GM19324 (cell line): ENCODE results near the gene IGSF6.
"Not testable (repeated sequence)": the region's sequence is repeated elsewhere in the genome, so short reads cannot be mapped to it uniquely, and the experiment has no call there.

ENCODE experiments used
- ATAC-seq: cut with Tn5 transposase; IDR thresholded peaks from one replicate; pipeline ENCODE4 v1.9.1; 2021; ENCODE audit warnings: mild to moderate bottlenecking, moderate library complexity; ENCODE audit not compliant: unreplicated experiment, low FRiP score

The IGSF6 gene

GRCh38 chr16:21652453-21652852 lies at the start of gene IGSF6:
Gene IGSF6, minus strand, starts transcription at chr16:21652608. Its CDS starts 10 bp downstream, at chr16:21652598.
- ATAC-seq, result no peak

- no peak for ATAC-seq
Observed at GRCh38 chr16:21701271-21701670, 48.9 kb upstream of the IGSF6 start.

- no peak for ATAC-seq
Observed at GRCh38 chr16:21698169-21699032, 46.0 kb upstream of the IGSF6 start.

- ATAC-seq, result no peak
Observed at GRCh38 chr16:21697032-21697431, 44.6 kb upstream of the IGSF6 start.

- ATAC-seq, result no peak
Observed at GRCh38 chr16:21694609-21695008, 42.2 kb upstream of the IGSF6 start.

- ATAC-seq, result not testable (repeated sequence)
Observed at GRCh38 chr16:21690967-21691366, 38.6 kb upstream of the IGSF6 start.

GRCh38 chr16:21689107-21689506 lies 36.7 kb upstream of the IGSF6 start:
- ATAC-seq, result no peak

- no peak for ATAC-seq
Observed at GRCh38 chr16:21685034-21685455, 32.6 kb upstream of the IGSF6 start.

GRCh38 chr16:21684199-21684598 lies 31.8 kb upstream of the IGSF6 start:
- no peak for ATAC-seq

- ATAC-seq, result no peak
Observed at GRCh38 chr16:21683184-21683583, 30.8 kb upstream of the IGSF6 start.

- ATAC-seq, result not testable (repeated sequence)
Observed at GRCh38 chr16:21680714-21681113, 28.3 kb upstream of the IGSF6 start.

- ATAC-seq, result not testable (repeated sequence)
Observed at GRCh38 chr16:21674456-21674855, 22.0 kb upstream of the IGSF6 start.

GRCh38 chr16:21673469-21673868 lies 21.1 kb upstream of the IGSF6 start:
- ATAC-seq, result no peak

- ATAC-seq, result no peak
Observed at GRCh38 chr16:21667575-21667974, 15.2 kb upstream of the IGSF6 start.

- ATAC-seq, result no peak
Observed at GRCh38 chr16:21666772-21667171, 14.4 kb upstream of the IGSF6 start.

- no peak for ATAC-seq
Observed at GRCh38 chr16:21664801-21665492, 12.5 kb upstream of the IGSF6 start.

GRCh38 chr16:21663889-21664647 lies 11.7 kb upstream of the IGSF6 start, which contains the start of gene OTOA:
Gene OTOA, plus strand, starts transcription at chr16:21663968. Its CDS starts 14,547 bp downstream, at chr16:21678515.
- ATAC-seq, result no peak

- no peak for ATAC-seq
Observed at GRCh38 chr16:21659124-21659523, 6.7 kb upstream of the IGSF6 start.

- ATAC-seq, result no peak
Observed at GRCh38 chr16:21656795-21657768, 4.7 kb upstream of the IGSF6 start.

- ATAC-seq, result no peak
Observed at GRCh38 chr16:21654881-21655280, 2.5 kb upstream of the IGSF6 start.
